Ovary (tissue), 3 donors: ENCODE results near the gene SCN4B.

Source experiments
- EP300 ChIP-seq: sonication (generic); formaldehyde crosslinking; IDR thresholded peaks from one replicate; pipeline ENCODE4 v1.6.1; 2017; ENCODE audit warnings: antibody characterized with exemption
- POLR2A ChIP-seq: fragments of 450-650 bp; IDR thresholded peaks from one replicate; pipeline ENCODE4 v1.6.1; 2017; ENCODE audit warnings: antibody characterized with exemption, mild to moderate bottlenecking, moderate library complexity
- TF ChIP-seq, protein P1 (sequence below), 3 donors: fragments of 450-650 bp in 2 of 3; fragments of 200-600 bp in 1 of 3; IDR thresholded peaks; one replicate each; pipeline versions ENCODE4 v1.5.1 to v1.8.0; 2016 to 2022; ENCODE audit warnings: antibody characterized with exemption in 3 of 3, mild to moderate bottlenecking in 1 of 3
- donor health status: DM: no; HTN: no; CAD: no.

DNA sequence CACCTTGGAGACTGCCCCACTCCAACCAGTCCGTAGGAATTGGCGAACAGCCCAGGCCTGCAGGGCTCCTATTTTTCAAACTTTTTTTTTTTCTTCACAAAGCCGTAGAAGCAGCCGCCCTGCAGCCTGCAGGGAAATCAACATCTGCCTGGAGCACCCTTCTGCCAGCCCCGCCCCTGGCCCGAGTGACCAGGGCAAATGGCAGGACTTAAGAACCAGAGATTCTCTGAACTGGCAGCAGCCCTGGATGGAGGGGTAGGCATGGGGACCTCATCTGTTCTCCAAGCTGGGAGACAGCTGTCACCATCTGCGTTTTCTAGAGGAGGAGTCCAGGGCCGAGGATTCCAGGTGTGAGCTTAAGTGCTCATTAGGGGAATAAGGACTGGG is 18.3 kb upstream of the SCN4B start:
- TF ChIP-seq EP300 (no peak), POLR2A (no peak)
- TF ChIP-seq, protein P1, sequence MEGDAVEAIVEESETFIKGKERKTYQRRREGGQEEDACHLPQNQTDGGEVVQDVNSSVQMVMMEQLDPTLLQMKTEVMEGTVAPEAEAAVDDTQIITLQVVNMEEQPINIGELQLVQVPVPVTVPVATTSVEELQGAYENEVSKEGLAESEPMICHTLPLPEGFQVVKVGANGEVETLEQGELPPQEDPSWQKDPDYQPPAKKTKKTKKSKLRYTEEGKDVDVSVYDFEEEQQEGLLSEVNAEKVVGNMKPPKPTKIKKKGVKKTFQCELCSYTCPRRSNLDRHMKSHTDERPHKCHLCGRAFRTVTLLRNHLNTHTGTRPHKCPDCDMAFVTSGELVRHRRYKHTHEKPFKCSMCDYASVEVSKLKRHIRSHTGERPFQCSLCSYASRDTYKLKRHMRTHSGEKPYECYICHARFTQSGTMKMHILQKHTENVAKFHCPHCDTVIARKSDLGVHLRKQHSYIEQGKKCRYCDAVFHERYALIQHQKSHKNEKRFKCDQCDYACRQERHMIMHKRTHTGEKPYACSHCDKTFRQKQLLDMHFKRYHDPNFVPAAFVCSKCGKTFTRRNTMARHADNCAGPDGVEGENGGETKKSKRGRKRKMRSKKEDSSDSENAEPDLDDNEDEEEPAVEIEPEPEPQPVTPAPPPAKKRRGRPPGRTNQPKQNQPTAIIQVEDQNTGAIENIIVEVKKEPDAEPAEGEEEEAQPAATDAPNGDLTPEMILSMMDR (IDR thresholded peaks at IDR 0.05): no peak
